ENCODE measurements around the gene SERPINA10.

DNA sequence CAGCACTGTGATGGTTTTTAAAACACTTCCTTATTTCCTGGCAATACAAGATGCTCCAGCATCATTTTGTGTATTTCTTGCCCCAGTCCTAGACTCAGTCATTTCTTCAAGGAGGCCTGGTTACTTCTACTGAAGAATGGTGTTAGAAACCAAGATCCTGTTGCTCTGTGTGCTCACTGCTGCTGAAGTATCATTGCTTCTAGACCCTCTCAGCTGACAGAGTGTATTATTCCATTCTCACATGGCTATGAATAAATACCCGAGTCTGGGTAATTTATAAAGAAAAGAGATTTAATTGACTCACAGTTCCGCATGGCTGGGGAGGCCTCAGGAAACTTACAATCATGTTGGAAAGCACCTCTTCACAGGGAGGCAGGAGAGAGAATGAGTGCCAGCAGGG is 45.0 kb upstream of the SERPINA10 start:
- TF ChIP-seq, protein P1, sequence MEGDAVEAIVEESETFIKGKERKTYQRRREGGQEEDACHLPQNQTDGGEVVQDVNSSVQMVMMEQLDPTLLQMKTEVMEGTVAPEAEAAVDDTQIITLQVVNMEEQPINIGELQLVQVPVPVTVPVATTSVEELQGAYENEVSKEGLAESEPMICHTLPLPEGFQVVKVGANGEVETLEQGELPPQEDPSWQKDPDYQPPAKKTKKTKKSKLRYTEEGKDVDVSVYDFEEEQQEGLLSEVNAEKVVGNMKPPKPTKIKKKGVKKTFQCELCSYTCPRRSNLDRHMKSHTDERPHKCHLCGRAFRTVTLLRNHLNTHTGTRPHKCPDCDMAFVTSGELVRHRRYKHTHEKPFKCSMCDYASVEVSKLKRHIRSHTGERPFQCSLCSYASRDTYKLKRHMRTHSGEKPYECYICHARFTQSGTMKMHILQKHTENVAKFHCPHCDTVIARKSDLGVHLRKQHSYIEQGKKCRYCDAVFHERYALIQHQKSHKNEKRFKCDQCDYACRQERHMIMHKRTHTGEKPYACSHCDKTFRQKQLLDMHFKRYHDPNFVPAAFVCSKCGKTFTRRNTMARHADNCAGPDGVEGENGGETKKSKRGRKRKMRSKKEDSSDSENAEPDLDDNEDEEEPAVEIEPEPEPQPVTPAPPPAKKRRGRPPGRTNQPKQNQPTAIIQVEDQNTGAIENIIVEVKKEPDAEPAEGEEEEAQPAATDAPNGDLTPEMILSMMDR (IDR thresholded peaks at IDR 0.05) = no peak
- TF ChIP-seq POLR2A (IDR thresholded peaks at IDR 0.05) = no peak

All from thyroid gland (tissue), 4 donors.